NCI-H2196 (cell line): ENCODE measurements around the gene GON4L.
"Not testable (repeated sequence)": the region's sequence is repeated elsewhere in the genome, so short reads cannot be mapped to it uniquely, and the experiment has no call there.

Experiments used
- DNase-seq: peaks from one replicate; lab custom pipeline; 2025; ENCODE audit not compliant: unreplicated experiment; lab: John Stamatoyannopoulos, UW

The GON4L gene

GRCh38 chr1:155856975-155857930, at the start of gene GON4L:
GON4L (minus strand) TSS chr1:155857214; CDS start chr1:155853780, 3,434 bp downstream.
- DNase-seq = peak; percentile 94

- no peak for DNase-seq
Measured at GRCh38 chr1:155904261-155904660, 47.2 kb upstream of the GON4L start.

DNA sequence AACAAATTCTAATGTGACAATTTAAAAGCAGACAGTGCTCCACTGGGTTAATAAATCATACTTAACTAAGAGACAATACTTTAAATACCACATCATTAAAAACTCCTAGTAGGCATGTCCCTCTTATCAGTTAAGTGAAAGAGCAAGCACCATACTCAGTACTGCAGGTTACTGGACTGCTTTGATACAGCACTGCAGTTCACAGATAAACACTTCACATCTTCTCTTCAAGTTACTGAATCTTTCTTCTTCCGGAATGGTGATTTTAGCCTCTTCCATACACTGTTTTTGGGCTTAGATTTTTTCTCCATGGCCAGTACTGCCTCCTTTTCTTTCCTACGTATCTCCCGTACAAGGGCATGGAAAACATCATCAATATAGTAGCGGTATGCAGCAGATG, 43.1 kb upstream of the GON4L start:
- DNase-seq = no peak

GRCh38 chr1:155899683-155900082, 42.7 kb upstream of the GON4L start:
- DNase-seq = no peak

GRCh38 chr1:155898888-155899287, 41.9 kb upstream of the GON4L start:
- no peak for DNase-seq

- no peak for DNase-seq
Measured at GRCh38 chr1:155897746-155898145, 40.7 kb upstream of the GON4L start.

DNA sequence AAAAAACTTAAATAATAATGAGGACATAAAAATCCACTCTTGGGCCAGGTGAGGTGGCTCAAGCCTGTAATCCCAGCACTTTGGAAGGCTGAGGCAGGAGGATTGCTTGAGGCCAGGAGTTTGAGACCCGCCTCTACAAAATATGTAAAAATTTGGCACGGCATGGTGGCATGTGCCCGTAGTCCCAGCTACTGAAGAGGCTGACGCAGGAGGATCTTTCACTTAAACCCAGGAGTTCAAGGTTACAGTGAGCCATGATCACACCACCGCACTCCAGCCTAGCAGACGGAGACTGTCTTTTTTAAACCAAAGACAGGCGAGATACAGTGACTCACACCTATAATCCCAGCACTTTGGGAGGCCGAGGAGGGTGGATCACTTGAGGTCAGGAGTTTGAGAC, 39.5 kb upstream of the GON4L start:
- not testable (repeated sequence) for DNase-seq

DNA sequence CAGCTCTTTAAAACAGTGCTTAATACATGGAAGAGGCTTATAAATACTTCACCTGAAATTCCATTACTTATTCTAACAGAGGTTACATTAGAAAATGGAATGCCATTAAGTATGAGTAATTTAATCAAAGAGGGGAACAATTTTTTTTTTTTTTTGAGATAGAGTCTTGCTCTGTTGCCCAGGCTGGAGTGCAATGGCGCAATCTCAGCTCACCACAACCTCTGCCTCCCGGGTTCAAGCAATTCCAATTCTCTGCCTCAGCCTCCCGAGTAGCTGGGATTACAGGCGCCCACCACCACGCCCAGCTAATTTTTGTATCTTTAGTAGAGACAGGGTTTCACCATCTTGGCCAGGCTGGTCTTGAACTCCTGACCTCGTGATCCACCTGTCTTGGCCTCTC, 38.6 kb upstream of the GON4L start:
- DNase-seq = not testable (repeated sequence)

GRCh38 chr1:155893389-155894142, 36.6 kb upstream of the GON4L start:
- DNase-seq = no peak

- DNase-seq = no peak
Measured at GRCh38 chr1:155892796-155893195, 35.8 kb upstream of the GON4L start.

DNA sequence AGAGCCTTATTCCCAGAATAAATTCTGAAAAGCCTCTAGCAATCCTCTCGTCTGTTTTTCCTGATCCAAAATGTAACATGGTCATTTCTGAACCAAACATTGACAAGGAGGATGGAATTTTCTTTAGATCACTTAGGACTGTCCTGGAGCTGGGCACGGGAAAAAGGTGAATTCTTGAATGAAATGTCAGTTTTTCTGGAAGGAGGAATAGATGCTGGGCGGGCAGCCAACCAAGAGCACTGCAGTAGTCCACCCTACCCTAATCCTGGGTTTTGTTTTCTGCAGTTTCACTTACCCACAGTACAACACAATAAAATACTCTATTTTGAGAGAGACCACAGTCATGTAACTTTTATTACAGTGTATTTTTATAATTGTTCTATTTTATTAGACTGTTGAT, 33.2 kb upstream of the GON4L start:
- DNase-seq = no peak

GRCh38 chr1:155889566-155889965, 32.6 kb upstream of the GON4L start:
- no peak for DNase-seq

DNA sequence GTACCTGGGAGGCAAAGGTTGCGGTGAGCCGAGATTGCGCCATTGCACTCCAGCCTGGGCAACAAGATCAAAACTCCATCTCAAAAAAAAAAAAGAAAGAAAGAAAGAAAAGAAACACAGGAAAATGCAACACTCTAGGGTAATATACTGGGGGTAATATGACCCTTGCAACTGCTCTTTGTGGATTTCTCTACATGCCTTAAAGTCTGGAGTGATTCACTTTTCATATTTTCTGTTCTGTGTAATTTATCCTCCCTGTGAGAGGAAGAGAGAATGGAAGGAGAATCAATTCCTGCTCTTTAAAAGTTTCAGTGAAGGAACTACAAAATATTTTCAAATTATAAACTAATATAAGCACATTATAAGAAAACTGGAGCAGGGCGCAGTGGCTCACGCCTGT, 31.5 kb upstream of the GON4L start:
- DNase-seq = no peak

- DNase-seq = no peak
Measured at GRCh38 chr1:155884982-155885381, 28.0 kb upstream of the GON4L start.

DNA sequence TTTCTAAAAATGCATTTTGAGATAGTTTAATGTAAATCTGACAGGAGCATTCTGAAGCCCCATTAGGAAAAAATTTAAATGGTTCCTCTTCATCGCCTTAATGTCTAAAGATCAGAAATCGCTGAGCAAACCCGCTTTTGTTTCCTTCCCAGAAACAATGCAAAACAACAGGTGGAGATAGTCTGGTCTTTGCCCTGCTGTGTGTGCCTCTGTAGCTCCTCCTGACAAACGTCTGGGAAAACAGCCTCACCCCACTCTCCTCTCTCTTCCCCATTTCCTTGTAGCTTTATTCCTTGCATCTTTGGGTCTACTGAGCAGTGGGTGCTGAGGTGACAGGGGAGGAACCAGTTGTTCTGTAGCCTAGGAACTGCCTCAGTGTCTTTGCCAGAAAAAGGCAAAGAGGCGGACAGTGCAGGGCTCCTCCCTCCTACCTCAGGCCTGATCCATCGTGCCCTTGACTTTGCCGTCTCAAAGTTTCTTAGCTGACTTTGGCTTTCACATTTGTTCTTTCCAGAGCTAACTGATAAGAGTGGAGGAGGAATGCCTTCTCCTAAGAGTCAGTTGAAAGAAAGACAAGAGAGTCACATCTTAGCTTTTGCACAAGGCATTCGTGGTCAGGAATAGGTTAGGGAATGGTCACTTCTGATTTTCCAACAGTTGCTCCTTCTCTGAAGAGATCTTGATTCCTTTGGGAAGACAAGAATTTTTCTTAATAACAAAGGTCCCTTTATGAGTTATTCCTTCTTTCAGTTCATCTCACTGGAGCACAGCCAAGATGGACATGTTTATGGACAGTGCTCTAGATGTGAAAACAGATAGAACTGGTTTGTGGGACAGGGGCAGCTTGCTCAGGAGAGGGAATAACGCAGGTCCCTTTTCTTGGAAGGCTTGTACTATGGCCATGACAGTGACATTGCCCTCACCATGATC, 27.3 kb upstream of the GON4L start:
- no peak for DNase-seq

GRCh38 chr1:155882766-155883165, 25.8 kb upstream of the GON4L start:
- DNase-seq = no peak

DNA sequence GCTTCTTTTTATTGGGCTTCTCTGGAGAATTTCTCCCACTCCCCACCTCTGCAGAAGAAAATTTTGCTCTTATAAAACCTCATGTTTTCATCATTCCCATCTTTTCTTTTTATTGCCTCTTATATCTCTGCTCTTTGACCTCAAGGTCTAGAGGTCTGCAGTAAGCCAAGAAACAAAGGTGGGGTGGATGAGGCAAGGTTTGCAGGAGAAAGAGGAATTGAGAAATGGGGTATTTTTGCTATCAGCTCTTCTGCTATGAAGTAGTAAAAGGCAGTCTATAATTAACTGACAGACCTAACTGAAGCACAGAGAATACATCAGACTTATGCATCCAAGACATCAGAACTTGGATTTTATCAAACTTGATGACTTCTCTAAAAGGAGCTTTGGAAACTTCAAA, 25.2 kb upstream of the GON4L start:
- no peak for DNase-seq

DNA sequence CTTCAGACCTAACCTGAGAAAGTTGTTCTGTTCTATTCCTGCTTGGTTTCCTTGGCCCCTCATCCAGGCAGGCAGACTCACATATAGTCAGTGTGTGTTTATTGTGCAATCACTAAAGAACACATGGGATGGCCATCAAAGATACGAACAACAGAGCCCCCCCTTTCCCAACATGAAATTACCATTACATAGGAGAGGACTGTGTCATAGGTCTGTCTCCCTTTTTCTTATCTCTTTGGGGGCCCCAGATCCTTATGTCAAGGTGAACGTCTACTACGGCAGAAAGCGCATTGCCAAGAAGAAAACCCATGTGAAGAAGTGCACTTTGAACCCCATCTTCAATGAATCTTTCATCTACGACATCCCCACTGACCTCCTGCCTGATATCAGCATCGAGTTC, 23.9 kb upstream of the GON4L start:
- DNase-seq = no peak

GRCh38 chr1:155880251-155880650, 23.2 kb upstream of the GON4L start:
- no peak for DNase-seq

GRCh38 chr1:155877945-155878344, 20.9 kb upstream of the GON4L start:
- DNase-seq = no peak

DNA sequence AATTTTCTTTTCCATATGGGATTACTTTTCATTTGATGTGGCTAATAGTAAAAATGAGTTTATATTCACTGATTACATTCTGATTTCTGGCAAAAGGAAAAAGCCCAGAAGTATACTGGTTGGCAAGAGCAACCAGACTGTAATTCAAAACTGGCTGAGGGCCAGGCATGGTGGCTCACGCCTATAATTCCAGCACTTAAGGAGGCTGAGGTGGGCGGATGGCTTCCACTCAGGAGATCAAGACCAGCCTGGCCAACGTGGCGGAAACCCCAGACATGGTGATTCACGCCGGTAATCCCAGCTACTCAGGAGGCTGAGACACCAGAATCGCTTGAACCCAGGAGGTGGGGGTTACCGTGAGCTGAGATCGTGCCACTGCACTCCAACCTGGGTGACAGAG, 16.8 kb upstream of the GON4L start:
- peak; percentile 15 for DNase-seq
